Panc1 (cell line): ENCODE results near the gene MBOAT1. TPM values are rescaled to one million over a fixed set of nuclear protein-coding genes. Genes with fewer than 3 reads are reported as not detected.
A peak's percentile ranks its signal among the peaks of the same experiment; 100 is the strongest.

Experiments used
- ATAC-seq: fragments of 200-7000 bp; cut with Tn5 transposase; 2 replicates; pipeline ENCODE4 v1.9.1; 2020; ENCODE audit warnings: mild to moderate bottlenecking, moderate library complexity
- BruUV-seq: library from RNA; stranded (reverse); fragments of 400-500 nt; replicated peaks from 2 replicates; lab custom pipeline; 2021; lab: Mats Ljungman, UMichigan
- CTCF ChIA-PET: fragments of 300-600 bp; sonication (Branson Sonifier 250); formaldehyde crosslinking; loops from one replicate; lab custom pipeline; 2022; ENCODE audit warnings: antibody characterized with exemption; lab: Charles Lee
- POLR2A ChIA-PET: fragments of 300-600 bp; sonication (Branson Sonifier 250); formaldehyde crosslinking; loops from one replicate; lab custom pipeline; 2022; ENCODE audit warnings: antibody characterized with exemption; lab: Charles Lee
- DNase-seq: peaks from one replicate; pipeline ENCODE4 v3.0.0-alpha.2; 2010; ENCODE audit warnings: low read depth, low spot score
- H3K27ac ChIP-seq: 2 replicates; pipeline ENCODE4 v1.5.1; 2011; ENCODE audit warnings: mild to moderate bottlenecking, low read length, inconsistent platforms
- H3K27me3 ChIP-seq: fragments of 200-500 bp; sonication (Bioruptor generic); 2 replicates; pipeline ENCODE4 v1.6.0; 2014; ENCODE audit warnings: low read length, inconsistent platforms; ENCODE audit not compliant: control insufficient read depth, insufficient read depth
- H3K36me3 ChIP-seq: fragments of 200-500 bp; sonication (Bioruptor generic); 2 replicates; pipeline ENCODE4 v1.5.1; 2014; ENCODE audit warnings: inconsistent platforms, mild to moderate bottlenecking, low read length, moderate library complexity; ENCODE audit not compliant: control insufficient read depth, insufficient read depth
- H3K4me1 ChIP-seq: 2 replicates; pipeline ENCODE4 v1.5.1; 2011; ENCODE audit warnings: inconsistent platforms, mild to moderate bottlenecking, low read length, moderate library complexity; ENCODE audit not compliant: control insufficient read depth, insufficient read depth
- H3K4me3 ChIP-seq, 2 experiments: 2 replicates each; pipeline ENCODE4 v1.5.1; 2011 to 2012; ENCODE audit warnings: low read depth in 2 of 2, low read length in 2 of 2, mild to moderate bottlenecking in 2 of 2, inconsistent platforms in 1 of 2, moderate library complexity in 1 of 2
- H3K9me3 ChIP-seq: fragments of 200-500 bp; sonication (Bioruptor generic); 2 replicates; pipeline ENCODE4 v1.5.1; 2014; ENCODE audit warnings: low read depth, mild to moderate bottlenecking, inconsistent platforms, low read length, moderate library complexity; ENCODE audit not compliant: control insufficient read depth, insufficient read depth
- CTCF ChIP-seq: fragments of 450-650 bp; IDR thresholded peaks from 2 replicates; pipeline ENCODE4 v1.5.1; 2017; ENCODE audit warnings: mild to moderate bottlenecking
- POLR2AphosphoS5 ChIP-seq: IDR thresholded peaks from 2 replicates; pipeline ENCODE4 v1.6.1; 2012; ENCODE audit warnings: mild to moderate bottlenecking, low read depth, low read length, moderate library complexity
- REST ChIP-seq, 2 experiments: IDR thresholded peaks; 2 replicates each; pipeline ENCODE4 v1.6.1; 2011 to 2012; ENCODE audit warnings: low read depth in 2 of 2, control low read depth in 1 of 2, low read length in 1 of 2, mild to moderate bottlenecking in 1 of 2, moderate library complexity in 1 of 2; ENCODE audit not compliant: insufficient read depth in 1 of 2
- SIN3A ChIP-seq: IDR thresholded peaks from 2 replicates; pipeline ENCODE4 v1.6.1; 2012; ENCODE audit warnings: low read depth, mild to moderate bottlenecking, low read length, moderate library complexity, borderline replicate concordance; ENCODE audit not compliant: insufficient read depth
- TCF7L2 ChIP-seq: IDR thresholded peaks from 2 replicates; pipeline ENCODE4 v1.6.1; 2011; ENCODE audit warnings: mild to moderate bottlenecking, low read depth, low read length, inconsistent platforms
- in situ Hi-C: cut with HindIII; loops from 2 replicates; pipeline ENCODE4 v1.10.0; 2016; ENCODE audit warnings: low sequenced_read_pairs, low pct_unique_long_range_greater_than_20kb
- intact Hi-C: fragments of 100-400 bp; cut with micrococcal nuclease; formaldehyde crosslinking; loops from one replicate; pipeline ENCODE4 v1.10.0; 2022; ENCODE audit not compliant: unreplicated experiment
- total RNA-seq: library from RNA; stranded (reverse); gene quantifications from one replicate; pipeline ENCODE4 v1.2.1, GENCODE V29; 2021; ENCODE audit not compliant: unreplicated experiment

Gene MBOAT1
- total RNA-seq, 1 experiment from 2014 or later: 15.1 TPM

GRCh38 chr6:20213271-20213798, 1.1 kb upstream of the MBOAT1 start:
- Histone ChIP-seq H3K36me3 (no peaks in the 10 kb centered on the region; the same call in none of the 2 replicates), H3K27me3 (no peaks in the 10 kb centered on the region), H3K27ac (peak overlapping the region; percentile 93), H3K4me1 (peaks cover 42% of the 10 kb centered on the region), H3K4me3 (peak overlapping the region; percentile 78 to 85), H3K9me3 (no peaks in the 10 kb centered on the region)
- POLR2A ChIA-PET: interaction anchor here (1.7 kb wide), 1 partner anchor 23 kb away, joined by 3 read pairs; no protein-coding TSS in a partner anchor
- DNase-seq (no peak), ATAC-seq (no peak)
- no TSS peak for BruUV-seq
- intact Hi-C loops: no loop called here
- no peak for TF ChIP-seq CTCF
- TF ChIP-seq REST (IDR thresholded peaks at IDR 0.05; ENCODE audit: insufficient read depth in 1 of 2, low read depth in 2 of 2, low read length in 1 of 2): no peak
- no peak for TF ChIP-seq TCF7L2
- TF ChIP-seq SIN3A: no peak
- TF ChIP-seq POLR2AphosphoS5: no peak
- in situ Hi-C loops: no loop called here
- CTCF ChIA-PET: no interaction called here

- Histone ChIP-seq H3K4me1 (peaks cover 43% of the 10 kb centered on the region), H3K9me3 (no peaks in the 10 kb centered on the region), H3K4me3 (peak overlapping the region; percentile 78 to 85), H3K27ac (peak overlapping the region; percentile 85), H3K27me3 (no peaks in the 10 kb centered on the region), H3K36me3 (no peaks in the 10 kb centered on the region; the same call in none of the 2 replicates)
- intact Hi-C loops (no loop called here), in situ Hi-C loops (no loop called here)
- ATAC-seq (peak; percentile 73), DNase-seq (no peak)
- no TSS peak for BruUV-seq
- ChIA-PET POLR2A (no interaction called here), CTCF (interaction anchor here (0.6 kb wide), 1 partner anchor 31 kb away, joined by 3 read pairs; no protein-coding TSS in a partner anchor)
- TF ChIP-seq POLR2AphosphoS5: no peak
- TF ChIP-seq SIN3A: no peak; the same call in 1 of the 2 replicates
- TF ChIP-seq CTCF: no peak
- TF ChIP-seq REST (IDR thresholded peaks at IDR 0.05; ENCODE audit: insufficient read depth in 1 of 2, low read depth in 2 of 2, low read length in 1 of 2): no peak
- no peak for TF ChIP-seq TCF7L2
Observed at GRCh38 chr6:20211941-20212391, 303 bp downstream of the MBOAT1 start.
